HFF-Myc (cell line): ENCODE measurements around the gene RTCA.

Experiments
- DNase-seq: peaks from one replicate; pipeline ENCODE4 v3.0.0-alpha.2; 2011; ENCODE audit warnings: low read depth; ENCODE audit errors: extremely low read depth
- H3K4me3 ChIP-seq: replicated peaks from 2 replicates; pipeline ENCODE4 v1.5.1; 2011; ENCODE audit warnings: low read depth, mild to moderate bottlenecking, control low read depth, low read length
- TF ChIP-seq, protein P1 (sequence below): IDR thresholded peaks from 2 replicates; pipeline ENCODE4 v1.5.1; 2012; ENCODE audit warnings: mild to moderate bottlenecking, low read depth, low read length, control low read depth; ENCODE audit errors: missing control alignments

RTCA gene

DNA sequence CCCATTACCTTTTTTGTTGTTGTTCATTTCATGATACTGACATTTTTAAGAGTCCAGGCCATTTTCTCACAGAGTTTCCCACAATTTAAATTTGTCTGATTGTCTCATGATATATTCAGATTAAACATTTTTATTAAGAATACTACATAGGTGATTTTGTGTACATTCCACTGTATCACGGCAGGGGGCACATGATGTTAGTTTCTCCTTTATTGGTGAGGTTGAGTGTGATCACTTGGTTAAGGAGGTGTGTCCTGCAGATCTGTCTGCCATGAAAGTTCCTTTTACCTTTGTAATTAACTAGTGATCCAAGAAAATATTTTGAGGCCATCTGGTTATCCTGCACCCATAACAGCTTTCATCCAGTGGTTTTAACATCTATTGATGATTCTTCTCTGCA is 11.8 kb downstream of the RTCA start:
- no peak overlapping the region for H3K4me3 ChIP-seq
- TF ChIP-seq, protein P1, sequence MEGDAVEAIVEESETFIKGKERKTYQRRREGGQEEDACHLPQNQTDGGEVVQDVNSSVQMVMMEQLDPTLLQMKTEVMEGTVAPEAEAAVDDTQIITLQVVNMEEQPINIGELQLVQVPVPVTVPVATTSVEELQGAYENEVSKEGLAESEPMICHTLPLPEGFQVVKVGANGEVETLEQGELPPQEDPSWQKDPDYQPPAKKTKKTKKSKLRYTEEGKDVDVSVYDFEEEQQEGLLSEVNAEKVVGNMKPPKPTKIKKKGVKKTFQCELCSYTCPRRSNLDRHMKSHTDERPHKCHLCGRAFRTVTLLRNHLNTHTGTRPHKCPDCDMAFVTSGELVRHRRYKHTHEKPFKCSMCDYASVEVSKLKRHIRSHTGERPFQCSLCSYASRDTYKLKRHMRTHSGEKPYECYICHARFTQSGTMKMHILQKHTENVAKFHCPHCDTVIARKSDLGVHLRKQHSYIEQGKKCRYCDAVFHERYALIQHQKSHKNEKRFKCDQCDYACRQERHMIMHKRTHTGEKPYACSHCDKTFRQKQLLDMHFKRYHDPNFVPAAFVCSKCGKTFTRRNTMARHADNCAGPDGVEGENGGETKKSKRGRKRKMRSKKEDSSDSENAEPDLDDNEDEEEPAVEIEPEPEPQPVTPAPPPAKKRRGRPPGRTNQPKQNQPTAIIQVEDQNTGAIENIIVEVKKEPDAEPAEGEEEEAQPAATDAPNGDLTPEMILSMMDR: no peak
- DNase-seq: no peak

DNA sequence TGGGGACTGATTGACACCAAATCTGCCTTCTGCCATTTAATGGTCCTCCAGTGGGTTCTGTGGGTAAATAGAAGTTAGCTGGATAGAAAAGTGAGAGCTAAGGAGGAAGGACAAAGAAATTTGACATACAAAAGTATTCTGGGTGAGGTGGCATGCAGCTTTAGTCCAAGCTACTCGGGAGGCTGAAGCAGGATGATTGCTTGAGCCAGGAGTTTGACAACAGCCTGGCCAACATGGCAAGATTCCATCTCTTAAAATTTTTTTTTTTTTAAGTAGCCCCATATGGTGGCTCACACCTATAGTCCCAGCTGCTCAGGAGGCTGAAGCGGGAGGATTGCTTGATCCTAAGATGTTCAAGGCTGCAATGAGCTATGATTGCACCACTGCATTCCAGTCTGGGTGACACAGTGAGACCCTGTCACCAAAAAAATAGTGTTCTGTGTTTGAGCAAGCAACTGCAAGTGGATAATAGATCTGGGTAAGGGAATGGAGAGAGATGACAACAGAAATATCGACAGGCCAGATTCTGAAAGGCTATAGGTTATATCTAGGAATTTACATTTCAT is 13.4 kb downstream of the RTCA start:
- TF ChIP-seq, protein P1: no peak
- DNase-seq: no peak
- H3K4me3 ChIP-seq: no peak overlapping the region

DNA sequence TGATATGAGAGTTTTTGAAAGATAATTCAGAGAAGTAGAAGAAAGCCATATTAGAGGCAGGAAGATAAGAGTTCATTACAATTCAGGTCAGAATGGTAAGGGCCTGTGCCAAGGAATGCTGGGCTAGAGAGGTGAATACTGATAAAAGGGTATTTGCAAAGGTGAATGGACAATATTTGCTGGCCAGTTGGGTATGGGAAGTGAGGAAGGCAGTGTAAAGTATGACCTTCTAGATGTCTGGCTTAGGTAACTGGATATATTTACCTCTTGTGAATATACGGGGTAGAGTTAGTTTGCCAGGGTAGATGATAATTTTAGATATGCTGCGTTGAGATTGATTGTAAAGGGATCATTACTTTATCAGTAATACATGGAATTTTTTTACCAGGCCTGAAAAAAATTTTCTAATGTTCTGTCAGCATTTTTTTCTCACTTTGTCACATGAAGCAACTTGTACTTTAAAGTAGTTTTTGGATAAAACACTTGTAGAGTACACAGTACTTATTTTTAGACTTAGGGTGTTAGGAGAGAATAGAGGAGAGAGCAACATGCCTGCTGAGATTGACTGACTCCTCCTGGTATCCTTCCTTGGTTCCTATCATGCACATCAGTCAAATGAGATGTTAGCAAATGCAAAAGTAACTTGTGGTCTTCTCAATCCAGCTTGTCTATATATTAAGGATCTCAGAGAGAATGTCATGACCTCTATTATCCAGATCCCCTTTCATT is 14.1 kb downstream of the RTCA start:
- DNase-seq: no peak
- no peak overlapping the region for H3K4me3 ChIP-seq
- TF ChIP-seq, protein P1: no peak

DNA sequence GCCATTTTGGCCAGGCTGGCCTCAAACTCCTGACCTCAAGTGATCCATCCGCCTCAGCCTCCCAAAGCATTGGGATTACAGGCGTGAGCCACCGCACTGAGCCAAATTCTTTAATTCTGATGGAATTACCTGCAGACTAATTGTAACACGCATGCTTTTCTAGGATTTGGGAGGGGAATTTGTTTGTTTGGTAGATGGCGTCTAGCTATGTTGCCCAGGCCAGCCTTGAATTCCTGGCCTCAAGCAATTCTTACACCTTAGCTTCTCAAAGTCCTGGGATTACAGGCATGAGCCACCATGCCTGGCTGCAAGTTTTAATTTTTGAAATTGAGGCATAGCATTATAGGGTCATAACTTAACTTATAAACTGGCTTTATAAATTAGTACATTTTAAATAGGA is 18.6 kb downstream of the RTCA start:
- no peak overlapping the region for H3K4me3 ChIP-seq
- no peak for DNase-seq
- TF ChIP-seq, protein P1: no peak

DNA sequence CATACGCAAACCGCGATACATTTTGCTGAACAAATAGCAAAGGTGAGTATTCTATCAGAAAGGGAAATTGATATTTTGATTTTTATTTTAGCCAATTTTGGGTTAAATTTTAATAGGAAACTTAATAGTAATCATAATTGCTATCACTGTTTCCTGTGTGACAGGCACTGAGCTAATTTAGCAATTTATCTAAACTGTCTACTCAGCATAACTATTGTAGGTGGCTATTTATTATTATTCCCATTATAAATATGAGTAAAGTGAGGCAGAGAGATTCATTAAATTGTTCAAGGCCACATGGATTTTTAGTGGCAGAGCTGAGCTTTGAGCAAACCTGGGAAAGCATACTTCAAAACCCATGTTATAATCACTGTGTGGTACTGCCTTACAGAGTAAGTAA is 21.1 kb downstream of the RTCA start:
- TF ChIP-seq, protein P1: no peak
- DNase-seq: no peak
- H3K4me3 ChIP-seq: no peak overlapping the region

DNA sequence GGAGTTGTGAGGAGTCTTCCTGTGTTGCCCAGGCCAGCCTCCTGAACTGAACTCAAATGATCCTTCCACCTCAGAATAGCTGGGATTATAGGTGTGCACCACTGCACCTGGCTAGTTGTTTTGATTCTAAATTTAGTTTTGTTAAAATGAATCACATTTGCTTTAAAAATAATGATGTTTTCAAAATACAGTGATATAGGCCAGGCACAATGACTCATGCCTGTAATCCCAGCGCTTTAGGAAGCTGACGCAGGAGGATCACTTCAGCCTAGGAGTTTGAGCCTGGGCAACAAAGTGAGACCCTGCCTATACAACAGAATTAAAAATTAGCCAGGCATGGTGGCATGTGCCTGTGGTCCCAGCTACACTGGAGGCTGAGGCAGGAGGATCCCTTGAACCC is 24.3 kb downstream of the RTCA start:
- TF ChIP-seq, protein P1: no peak
- H3K4me3 ChIP-seq: no peak overlapping the region
- no peak for DNase-seq
